GM19025 (cell line): ENCODE measurements around the gene SHC2.
"Not testable (repeated sequence)": the region's sequence is repeated elsewhere in the genome, so short reads cannot be mapped to it uniquely, and the experiment has no call there.

Source experiments
- ATAC-seq: cut with Tn5 transposase; IDR thresholded peaks from one replicate; pipeline ENCODE4 v1.9.1; 2021; ENCODE audit warnings: mild to moderate bottlenecking, low read depth, moderate library complexity; ENCODE audit not compliant: unreplicated experiment

SHC2 gene

GRCh38 chr19:394857-395256 lies 66.0 kb downstream of the SHC2 start:
- ATAC-seq: not testable (repeated sequence)

- ATAC-seq: not testable (repeated sequence)
Observed at GRCh38 chr19:393560-393959, 67.3 kb downstream of the SHC2 start.

- no peak for ATAC-seq
Observed at GRCh38 chr19:392375-392970, 68.4 kb downstream of the SHC2 start.

GRCh38 chr19:391726-392374 lies 69.0 kb downstream of the SHC2 start:
- no peak for ATAC-seq

GRCh38 chr19:391207-391557 lies 69.7 kb downstream of the SHC2 start:
- no peak for ATAC-seq

- ATAC-seq: no peak
Observed at GRCh38 chr19:390386-391206, 70.2 kb downstream of the SHC2 start.

- ATAC-seq: no peak
Observed at GRCh38 chr19:389935-390289, 70.9 kb downstream of the SHC2 start.

- ATAC-seq: no peak
Observed at GRCh38 chr19:389255-389934, 71.4 kb downstream of the SHC2 start.

- ATAC-seq: no peak
Observed at GRCh38 chr19:388691-389090, 72.1 kb downstream of the SHC2 start.

- no peak for ATAC-seq
Observed at GRCh38 chr19:387777-388176, 73.1 kb downstream of the SHC2 start.

GRCh38 chr19:386632-387301 lies 74.1 kb downstream of the SHC2 start:
- ATAC-seq: not testable (repeated sequence)

GRCh38 chr19:386189-386588 lies 74.6 kb downstream of the SHC2 start:
- not testable (repeated sequence) for ATAC-seq

GRCh38 chr19:384799-385169 lies 76.0 kb downstream of the SHC2 start:
- ATAC-seq: no peak

- ATAC-seq: no peak
Observed at GRCh38 chr19:383922-384798, 76.7 kb downstream of the SHC2 start.

GRCh38 chr19:383040-383439 lies 77.8 kb downstream of the SHC2 start:
- ATAC-seq: no peak

- ATAC-seq: not testable (repeated sequence)
Observed at GRCh38 chr19:382578-382977, 78.3 kb downstream of the SHC2 start.

GRCh38 chr19:381901-382300 lies 78.9 kb downstream of the SHC2 start:
- ATAC-seq: not testable (repeated sequence)

GRCh38 chr19:380618-381219 lies 80.1 kb downstream of the SHC2 start:
- ATAC-seq: not testable (repeated sequence)

- ATAC-seq: no peak
Observed at GRCh38 chr19:379796-380195, 81.0 kb downstream of the SHC2 start.
